GM12801 (cell line): Measurements from ENCODE around the gene ABCG8.

Experiments
- CTCF ChIP-seq: IDR thresholded peaks from one replicate; pipeline ENCODE4 v1.5.1; 2011; ENCODE audit warnings: control low read depth; ENCODE audit not compliant: insufficient read length; ENCODE audit errors: extremely low read depth

Gene ABCG8

GRCh38 chr2:43839776-43840564 lies 1.2 kb downstream of the ABCG8 start:
- TF ChIP-seq CTCF, result no peak

- no peak for TF ChIP-seq CTCF
Observed at GRCh38 chr2:43840965-43841364, 2.2 kb downstream of the ABCG8 start.

GRCh38 chr2:43841949-43842865 lies 3.4 kb downstream of the ABCG8 start:
- no peak for TF ChIP-seq CTCF

GRCh38 chr2:43842866-43843226 lies 4.1 kb downstream of the ABCG8 start:
- no peak for TF ChIP-seq CTCF

- TF ChIP-seq CTCF, result no peak
Observed at GRCh38 chr2:43845181-43845580, 6.4 kb downstream of the ABCG8 start.

- no peak for TF ChIP-seq CTCF
Observed at GRCh38 chr2:43846140-43846793, 7.5 kb downstream of the ABCG8 start.

- no peak for TF ChIP-seq CTCF
Observed at GRCh38 chr2:43848214-43848613, 9.4 kb downstream of the ABCG8 start.
